SIG-M5 treated with dmso at 0.1 percent for 504 hours (cell line): Measurements from ENCODE around the gene ZMAT3.
"Not testable (repeated sequence)": the region's sequence is repeated elsewhere in the genome, so short reads cannot be mapped to it uniquely, and the experiment has no call there.

Source experiments
- DNase-seq: peaks from one replicate; lab custom pipeline; 2025; ENCODE audit not compliant: unreplicated experiment; lab: John Stamatoyannopoulos, UW

ZMAT3 gene

GRCh38 chr3:179068779-179069530 lies 2.7 kb downstream of the ZMAT3 start:
- peak; percentile 49 for DNase-seq

GRCh38 chr3:179067839-179068238 lies 3.8 kb downstream of the ZMAT3 start:
- DNase-seq: no peak

GRCh38 chr3:179067291-179067690 lies 4.3 kb downstream of the ZMAT3 start:
- DNase-seq: no peak

- no peak for DNase-seq
Measured at GRCh38 chr3:179063945-179064560, 7.6 kb downstream of the ZMAT3 start.

- no peak for DNase-seq
Measured at GRCh38 chr3:179056326-179056725, 15.3 kb downstream of the ZMAT3 start.

- DNase-seq: not testable (repeated sequence)
Measured at GRCh38 chr3:179054565-179054964, 17.0 kb downstream of the ZMAT3 start.

- DNase-seq: no peak
Measured at GRCh38 chr3:179046497-179047353, 24.9 kb downstream of the ZMAT3 start.

GRCh38 chr3:179045719-179046402 lies 25.7 kb downstream of the ZMAT3 start:
- DNase-seq: no peak

GRCh38 chr3:179038899-179039251 lies 32.7 kb downstream of the ZMAT3 start:
- DNase-seq: not testable (repeated sequence)

GRCh38 chr3:179038216-179038898 lies 33.3 kb downstream of the ZMAT3 start:
- DNase-seq: no peak

- no peak for DNase-seq
Measured at GRCh38 chr3:179037351-179037750, 34.3 kb downstream of the ZMAT3 start.

GRCh38 chr3:179036626-179037300 lies 34.8 kb downstream of the ZMAT3 start:
- DNase-seq: no peak

- no peak for DNase-seq
Measured at GRCh38 chr3:179036226-179036625, 35.4 kb downstream of the ZMAT3 start.

- DNase-seq: no peak
Measured at GRCh38 chr3:179035232-179035631, 36.4 kb downstream of the ZMAT3 start.

GRCh38 chr3:179033304-179033657 lies 38.3 kb downstream of the ZMAT3 start:
- not testable (repeated sequence) for DNase-seq

- not testable (repeated sequence) for DNase-seq
Measured at GRCh38 chr3:179032454-179033303, 38.9 kb downstream of the ZMAT3 start.

GRCh38 chr3:179029096-179029495 lies 42.5 kb downstream of the ZMAT3 start:
- no peak for DNase-seq

- DNase-seq: no peak
Measured at GRCh38 chr3:179028408-179028807, 43.2 kb downstream of the ZMAT3 start.

- no peak for DNase-seq
Measured at GRCh38 chr3:179027326-179027900, 44.2 kb downstream of the ZMAT3 start.
